ENCODE results near the gene MAOA.

Gene MAOA

DNA sequence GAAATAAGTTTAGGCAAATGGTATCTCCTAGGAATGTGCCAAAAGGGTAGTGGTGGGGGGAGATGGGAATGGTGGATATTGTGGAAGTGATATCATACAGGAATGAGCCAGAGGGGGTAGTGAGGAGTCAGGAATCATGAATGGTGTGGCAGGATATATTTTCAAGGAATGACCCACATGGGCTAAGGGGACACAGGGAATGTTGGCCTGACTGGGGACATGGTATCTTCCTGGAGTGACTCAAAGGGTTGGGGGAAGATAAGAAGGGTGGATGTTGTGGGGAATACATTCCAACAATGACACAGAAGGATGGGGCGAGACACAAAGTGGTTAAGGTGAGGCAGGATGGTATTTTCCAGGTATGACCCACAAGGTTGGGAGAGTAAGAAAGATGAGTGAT lies 60.6 kb downstream of the MAOA start:
- Histone ChIP-seq H2AFZ (ENCODE audit: low read length) (no peak overlapping the region), H3K9ac (ENCODE audit: low read depth, low read length, poor library complexity, severe bottlenecking) (no peak overlapping the region), H3F3A (ENCODE audit: low read depth) (no peaks in the 10 kb centered on the region)

DNA sequence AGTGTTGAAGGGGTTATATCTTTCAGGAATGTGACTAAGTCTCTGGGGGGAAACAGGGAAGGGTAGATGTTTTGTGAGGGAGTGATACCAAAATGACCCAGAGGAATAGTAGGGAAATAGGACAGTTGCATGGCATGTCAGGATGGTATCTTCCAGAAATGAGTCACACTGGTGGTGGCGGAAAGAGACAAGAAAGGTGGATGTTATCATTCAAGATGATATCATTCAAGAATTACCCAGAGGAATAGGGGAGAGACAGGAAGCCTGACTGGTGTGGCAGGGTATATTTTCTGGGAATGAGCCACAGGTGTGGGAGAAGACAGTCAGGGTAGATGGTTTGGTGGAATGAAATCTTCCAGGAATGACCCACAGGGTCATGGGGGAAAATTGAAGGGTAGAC lies 61.1 kb downstream of the MAOA start:
- Histone ChIP-seq H2AFZ (ENCODE audit: low read length) (no peak overlapping the region), H3K79me2 (ENCODE audit: insufficient read depth, low read length) (no peaks in the 10 kb centered on the region)

More for the DNA sequence above, 60.6 kb downstream of the MAOA start:
- H3K4me2 ChIP-seq (ENCODE audit: low read depth, low read length, poor library complexity, severe bottlenecking), result no peak overlapping the region
- H3K36me3 ChIP-seq (ENCODE audit: insufficient read depth, low read length), result no peaks in the 10 kb centered on the region
- no peaks in the 10 kb centered on the region for H4K20me1 ChIP-seq (ENCODE audit: insufficient read depth, low read length, poor library complexity, severe bottlenecking)
- H3K4me3 ChIP-seq (ENCODE audit: low read length, poor library complexity, severe bottlenecking), result no peak overlapping the region
- TF ChIP-seq, protein P1, sequence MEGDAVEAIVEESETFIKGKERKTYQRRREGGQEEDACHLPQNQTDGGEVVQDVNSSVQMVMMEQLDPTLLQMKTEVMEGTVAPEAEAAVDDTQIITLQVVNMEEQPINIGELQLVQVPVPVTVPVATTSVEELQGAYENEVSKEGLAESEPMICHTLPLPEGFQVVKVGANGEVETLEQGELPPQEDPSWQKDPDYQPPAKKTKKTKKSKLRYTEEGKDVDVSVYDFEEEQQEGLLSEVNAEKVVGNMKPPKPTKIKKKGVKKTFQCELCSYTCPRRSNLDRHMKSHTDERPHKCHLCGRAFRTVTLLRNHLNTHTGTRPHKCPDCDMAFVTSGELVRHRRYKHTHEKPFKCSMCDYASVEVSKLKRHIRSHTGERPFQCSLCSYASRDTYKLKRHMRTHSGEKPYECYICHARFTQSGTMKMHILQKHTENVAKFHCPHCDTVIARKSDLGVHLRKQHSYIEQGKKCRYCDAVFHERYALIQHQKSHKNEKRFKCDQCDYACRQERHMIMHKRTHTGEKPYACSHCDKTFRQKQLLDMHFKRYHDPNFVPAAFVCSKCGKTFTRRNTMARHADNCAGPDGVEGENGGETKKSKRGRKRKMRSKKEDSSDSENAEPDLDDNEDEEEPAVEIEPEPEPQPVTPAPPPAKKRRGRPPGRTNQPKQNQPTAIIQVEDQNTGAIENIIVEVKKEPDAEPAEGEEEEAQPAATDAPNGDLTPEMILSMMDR (conservative IDR thresholded peaks at IDR 0.05; ENCODE audit: low read length), result no peak
- no peak for TF ChIP-seq EZH2phosphoT487 (IDR thresholded peaks at IDR 0.05; ENCODE audit: borderline replicate concordance)
- no peaks in the 10 kb centered on the region for H3K79me2 ChIP-seq (ENCODE audit: insufficient read depth, low read length)
- no peaks in the 10 kb centered on the region for H3K4me1 ChIP-seq (ENCODE audit: insufficient read depth, low read length, poor library complexity, severe bottlenecking)
- H3K27me3 ChIP-seq (ENCODE audit: insufficient read depth, low read length, poor library complexity, severe bottlenecking), result no peaks in the 10 kb centered on the region
- H3K9me2 ChIP-seq (replicated peaks; ENCODE audit: low read depth, low read length), result no peaks in the 10 kb centered on the region
- H3K9me3 ChIP-seq (ENCODE audit: insufficient read depth, low read depth, low read length), result no peaks in the 10 kb centered on the region

DNA sequence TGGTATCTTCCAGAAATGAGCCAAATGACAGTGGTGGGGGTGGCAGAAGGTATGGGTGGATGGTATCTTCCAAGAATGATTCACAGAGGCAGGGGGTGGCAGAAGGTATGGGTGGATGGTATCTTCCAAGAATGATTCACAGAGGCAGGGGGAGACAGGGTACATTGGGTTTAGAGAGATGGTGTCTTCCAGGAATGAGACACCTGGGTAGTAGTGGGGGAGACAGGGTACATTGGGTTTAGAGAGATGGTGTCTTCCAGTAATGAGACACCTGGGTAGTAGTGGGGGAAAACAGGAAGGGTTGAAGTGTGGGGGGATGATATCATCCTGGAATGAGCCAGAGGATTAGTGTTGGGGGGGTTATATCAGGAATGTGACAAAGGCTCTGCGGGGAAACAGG lies 62.0 kb downstream of the MAOA start:
- H3K4me3 ChIP-seq (ENCODE audit: low read length, poor library complexity, severe bottlenecking), result no peak overlapping the region
- H3F3A ChIP-seq (ENCODE audit: low read depth), result no peaks in the 10 kb centered on the region
- no peaks in the 10 kb centered on the region for H3K9me3 ChIP-seq (ENCODE audit: insufficient read depth, low read depth, low read length)
- H4K20me1 ChIP-seq (ENCODE audit: insufficient read depth, low read length, poor library complexity, severe bottlenecking), result no peaks in the 10 kb centered on the region
- no peaks in the 10 kb centered on the region for H3K4me1 ChIP-seq (ENCODE audit: insufficient read depth, low read length, poor library complexity, severe bottlenecking)
- H3K36me3 ChIP-seq (ENCODE audit: insufficient read depth, low read length), result no peaks in the 10 kb centered on the region
- no peak overlapping the region for H3K4me2 ChIP-seq (ENCODE audit: low read depth, low read length, poor library complexity, severe bottlenecking)
- H2AFZ ChIP-seq (ENCODE audit: low read length), result no peak overlapping the region
- no peaks in the 10 kb centered on the region for H3K79me2 ChIP-seq (ENCODE audit: insufficient read depth, low read length)
- no peak overlapping the region for H3K9ac ChIP-seq (ENCODE audit: low read depth, low read length, poor library complexity, severe bottlenecking)
- H3K27me3 ChIP-seq (ENCODE audit: insufficient read depth, low read length, poor library complexity, severe bottlenecking), result no peaks in the 10 kb centered on the region
- no peak for TF ChIP-seq EZH2phosphoT487 (IDR thresholded peaks at IDR 0.05; ENCODE audit: borderline replicate concordance)
- TF ChIP-seq, protein P1 (conservative IDR thresholded peaks at IDR 0.05; ENCODE audit: low read length), result no peak
- H3K9me2 ChIP-seq (replicated peaks; ENCODE audit: low read depth, low read length), result no peaks in the 10 kb centered on the region

More for the DNA sequence above, 61.1 kb downstream of the MAOA start:
- TF ChIP-seq, protein P1 (conservative IDR thresholded peaks at IDR 0.05; ENCODE audit: low read length), result no peak
- H3K4me1 ChIP-seq (ENCODE audit: insufficient read depth, low read length, poor library complexity, severe bottlenecking), result no peaks in the 10 kb centered on the region
- no peak overlapping the region for H3K4me2 ChIP-seq (ENCODE audit: low read depth, low read length, poor library complexity, severe bottlenecking)
- H3F3A ChIP-seq (ENCODE audit: low read depth), result no peaks in the 10 kb centered on the region
- H3K9ac ChIP-seq (ENCODE audit: low read depth, low read length, poor library complexity, severe bottlenecking), result no peak overlapping the region
- no peaks in the 10 kb centered on the region for H4K20me1 ChIP-seq (ENCODE audit: insufficient read depth, low read length, poor library complexity, severe bottlenecking)
- no peaks in the 10 kb centered on the region for H3K27me3 ChIP-seq (ENCODE audit: insufficient read depth, low read length, poor library complexity, severe bottlenecking)
- no peak overlapping the region for H3K4me3 ChIP-seq (ENCODE audit: low read length, poor library complexity, severe bottlenecking)
- no peaks in the 10 kb centered on the region for H3K36me3 ChIP-seq (ENCODE audit: insufficient read depth, low read length)
- no peaks in the 10 kb centered on the region for H3K9me3 ChIP-seq (ENCODE audit: insufficient read depth, low read depth, low read length)
- H3K9me2 ChIP-seq (replicated peaks; ENCODE audit: low read depth, low read length), result no peaks in the 10 kb centered on the region

Data from Loucy (cell line).